ENCODE results near the gene CPT1A. TPM values are rescaled to one million over a fixed set of nuclear protein-coding genes. Genes with fewer than 3 reads are reported as not detected.

The CPT1A gene
- polyA plus RNA-seq, 1 donor (not counting 4 experiments of a cell fraction or from before 2014, with no cell fraction given): 12.9 TPM

DNA sequence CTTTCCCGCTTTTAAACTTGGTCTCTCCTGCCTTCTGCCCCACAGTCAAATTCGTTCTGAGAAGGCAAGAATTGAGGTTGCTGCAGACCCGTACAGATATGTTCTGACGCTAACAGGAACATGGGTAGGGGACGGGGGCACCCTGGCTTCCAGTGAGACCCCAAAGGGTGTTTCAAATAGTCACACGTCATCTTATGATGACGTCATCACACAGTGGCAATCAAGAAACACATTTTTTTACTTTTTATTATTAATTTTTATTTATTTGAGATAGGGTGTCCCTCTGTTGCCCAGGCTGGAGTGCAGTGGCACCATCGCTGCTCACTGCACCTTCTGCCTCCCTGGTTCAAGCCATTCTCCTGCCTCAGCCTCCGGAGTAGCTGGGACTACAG, 67.5 kb downstream of the CPT1A start:
- no peaks in the 10 kb centered on the region for H3K4me1 ChIP-seq (ENCODE audit: control insufficient read depth, extremely low read depth, insufficient read depth, low read length)
- no peaks in the 10 kb centered on the region for H3K9me3 ChIP-seq (ENCODE audit: control insufficient read depth, low read depth, low read length)
- H3K79me2 ChIP-seq (ENCODE audit: control insufficient read depth, insufficient read depth, low read length): no peaks in the 10 kb centered on the region
- no peak for FAIRE-seq
- H3K4me3 ChIP-seq (ENCODE audit: control insufficient read depth in 2 of 3, extremely low read depth in 1 of 3, insufficient read depth in 2 of 3, low read depth in 1 of 3, low read length in 3 of 3): no peak overlapping the region
- H3K27me3 ChIP-seq (ENCODE audit: control insufficient read depth, extremely low read depth, insufficient read depth, low read length): no peaks in the 10 kb centered on the region
- no peak for DNase-seq (ENCODE audit: low read depth, low spot score)
- no peak overlapping the region for H3K4me2 ChIP-seq (ENCODE audit: control insufficient read depth, extremely low read depth, insufficient read depth, low read depth, low read length)
- no peak overlapping the region for H3K27ac ChIP-seq (ENCODE audit: control insufficient read depth, insufficient read depth, low read length)
- no peak overlapping the region for H3K9ac ChIP-seq (ENCODE audit: control insufficient read depth, extremely low read depth, insufficient read depth, low read length)
- no peak overlapping the region for H2AFZ ChIP-seq (ENCODE audit: control insufficient read depth, low read length)
- TF ChIP-seq, protein P1, sequence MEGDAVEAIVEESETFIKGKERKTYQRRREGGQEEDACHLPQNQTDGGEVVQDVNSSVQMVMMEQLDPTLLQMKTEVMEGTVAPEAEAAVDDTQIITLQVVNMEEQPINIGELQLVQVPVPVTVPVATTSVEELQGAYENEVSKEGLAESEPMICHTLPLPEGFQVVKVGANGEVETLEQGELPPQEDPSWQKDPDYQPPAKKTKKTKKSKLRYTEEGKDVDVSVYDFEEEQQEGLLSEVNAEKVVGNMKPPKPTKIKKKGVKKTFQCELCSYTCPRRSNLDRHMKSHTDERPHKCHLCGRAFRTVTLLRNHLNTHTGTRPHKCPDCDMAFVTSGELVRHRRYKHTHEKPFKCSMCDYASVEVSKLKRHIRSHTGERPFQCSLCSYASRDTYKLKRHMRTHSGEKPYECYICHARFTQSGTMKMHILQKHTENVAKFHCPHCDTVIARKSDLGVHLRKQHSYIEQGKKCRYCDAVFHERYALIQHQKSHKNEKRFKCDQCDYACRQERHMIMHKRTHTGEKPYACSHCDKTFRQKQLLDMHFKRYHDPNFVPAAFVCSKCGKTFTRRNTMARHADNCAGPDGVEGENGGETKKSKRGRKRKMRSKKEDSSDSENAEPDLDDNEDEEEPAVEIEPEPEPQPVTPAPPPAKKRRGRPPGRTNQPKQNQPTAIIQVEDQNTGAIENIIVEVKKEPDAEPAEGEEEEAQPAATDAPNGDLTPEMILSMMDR (optimal IDR thresholded peaks at IDR 0.05 in 1 of 3, IDR thresholded peaks at IDR 0.05 in 1 of 3, conservative IDR thresholded peaks at IDR 0.05 in 1 of 3; ENCODE audit: extremely low read depth in 1 of 3, insufficient read depth in 2 of 3, low read length in 3 of 3): no peak
- TF ChIP-seq EZH2 (IDR thresholded peaks at IDR 0.05; ENCODE audit: low read length): no peak
- dilution Hi-C loops (cut with MboI; ENCODE audit: extremely low pct_ligation_motif_present, low sequenced_read_pairs): no loop called here
- H4K20me1 ChIP-seq (ENCODE audit: control insufficient read depth, extremely low read depth, insufficient read depth, low read length): no peaks in the 10 kb centered on the region
- peaks cover 8 to 12% of the 10 kb centered on the region in 2 experiments for H3K36me3 ChIP-seq (ENCODE audit: control insufficient read depth in 2 of 2, extremely low read depth in 1 of 2, insufficient read depth in 2 of 2, low read length in 2 of 2)
- H3K9me1 ChIP-seq (ENCODE audit: control insufficient read depth, extremely low read depth, insufficient read depth, low read length): no peaks in the 10 kb centered on the region

GRCh38 chr11:68773521-68774193, 68.1 kb downstream of the CPT1A start:
- Histone ChIP-seq H4K20me1 (ENCODE audit: control insufficient read depth, extremely low read depth, insufficient read depth, low read length) (no peaks in the 10 kb centered on the region), H3K9me3 (ENCODE audit: control insufficient read depth, low read depth, low read length) (no peaks in the 10 kb centered on the region), H3K27me3 (ENCODE audit: control insufficient read depth, extremely low read depth, insufficient read depth, low read length) (no peaks in the 10 kb centered on the region), H3K27ac (ENCODE audit: control insufficient read depth, insufficient read depth, low read length) (no peak overlapping the region), H3K4me2 (ENCODE audit: control insufficient read depth, extremely low read depth, insufficient read depth, low read depth, low read length) (no peak overlapping the region), H3K9me1 (ENCODE audit: control insufficient read depth, extremely low read depth, insufficient read depth, low read length) (no peaks in the 10 kb centered on the region), H3K4me1 (ENCODE audit: control insufficient read depth, extremely low read depth, insufficient read depth, low read length) (no peaks in the 10 kb centered on the region), H3K9ac (ENCODE audit: control insufficient read depth, extremely low read depth, insufficient read depth, low read length) (no peak overlapping the region), H3K79me2 (ENCODE audit: control insufficient read depth, insufficient read depth, low read length) (no peaks in the 10 kb centered on the region), H2AFZ (ENCODE audit: control insufficient read depth, low read length) (no peak overlapping the region), H3K36me3 (ENCODE audit: control insufficient read depth in 2 of 2, extremely low read depth in 1 of 2, insufficient read depth in 2 of 2, low read length in 2 of 2) (peaks cover 8 to 12% of the 10 kb centered on the region in 2 experiments), H3K4me3 (ENCODE audit: control insufficient read depth in 2 of 3, extremely low read depth in 1 of 3, insufficient read depth in 2 of 3, low read depth in 1 of 3, low read length in 3 of 3) (no peak overlapping the region)
- no peak for FAIRE-seq
- no peak for DNase-seq (ENCODE audit: low read depth, low spot score)
- TF ChIP-seq EZH2 (IDR thresholded peaks at IDR 0.05; ENCODE audit: low read length): no peak
- TF ChIP-seq, protein P1 (optimal IDR thresholded peaks at IDR 0.05 in 1 of 3, IDR thresholded peaks at IDR 0.05 in 1 of 3, conservative IDR thresholded peaks at IDR 0.05 in 1 of 3; ENCODE audit: extremely low read depth in 1 of 3, insufficient read depth in 2 of 3, low read length in 3 of 3): no peak
- dilution Hi-C loops (cut with MboI; ENCODE audit: extremely low pct_ligation_motif_present, low sequenced_read_pairs): no loop called here
